Neuron (in vitro differentiated cells): Measurements from ENCODE around the gene GRP.

Experiments used
- H2AFZ ChIP-seq: one replicate; pipeline ENCODE4 v1.6.1; 2013; ENCODE audit warnings: low read depth, mild to moderate bottlenecking, inconsistent platforms, low read length, moderate library complexity
- H3K27me3 ChIP-seq: one replicate; pipeline ENCODE4 v1.6.1; 2013; ENCODE audit warnings: low read length; ENCODE audit not compliant: insufficient read depth
- H3K36me3 ChIP-seq: one replicate; pipeline ENCODE4 v1.6.1; 2013; ENCODE audit warnings: low read length; ENCODE audit not compliant: insufficient read depth
- H3K4me1 ChIP-seq: one replicate; pipeline ENCODE4 v1.6.1; 2013; ENCODE audit warnings: low read length; ENCODE audit not compliant: insufficient read depth
- H3K4me3 ChIP-seq: 2 replicates; pipeline ENCODE4 v1.5.1; 2013; ENCODE audit warnings: mild to moderate bottlenecking, low read length, moderate library complexity
- H3K9me3 ChIP-seq: one replicate; pipeline ENCODE4 v1.6.1; 2013; ENCODE audit warnings: low read length

Gene GRP

DNA sequence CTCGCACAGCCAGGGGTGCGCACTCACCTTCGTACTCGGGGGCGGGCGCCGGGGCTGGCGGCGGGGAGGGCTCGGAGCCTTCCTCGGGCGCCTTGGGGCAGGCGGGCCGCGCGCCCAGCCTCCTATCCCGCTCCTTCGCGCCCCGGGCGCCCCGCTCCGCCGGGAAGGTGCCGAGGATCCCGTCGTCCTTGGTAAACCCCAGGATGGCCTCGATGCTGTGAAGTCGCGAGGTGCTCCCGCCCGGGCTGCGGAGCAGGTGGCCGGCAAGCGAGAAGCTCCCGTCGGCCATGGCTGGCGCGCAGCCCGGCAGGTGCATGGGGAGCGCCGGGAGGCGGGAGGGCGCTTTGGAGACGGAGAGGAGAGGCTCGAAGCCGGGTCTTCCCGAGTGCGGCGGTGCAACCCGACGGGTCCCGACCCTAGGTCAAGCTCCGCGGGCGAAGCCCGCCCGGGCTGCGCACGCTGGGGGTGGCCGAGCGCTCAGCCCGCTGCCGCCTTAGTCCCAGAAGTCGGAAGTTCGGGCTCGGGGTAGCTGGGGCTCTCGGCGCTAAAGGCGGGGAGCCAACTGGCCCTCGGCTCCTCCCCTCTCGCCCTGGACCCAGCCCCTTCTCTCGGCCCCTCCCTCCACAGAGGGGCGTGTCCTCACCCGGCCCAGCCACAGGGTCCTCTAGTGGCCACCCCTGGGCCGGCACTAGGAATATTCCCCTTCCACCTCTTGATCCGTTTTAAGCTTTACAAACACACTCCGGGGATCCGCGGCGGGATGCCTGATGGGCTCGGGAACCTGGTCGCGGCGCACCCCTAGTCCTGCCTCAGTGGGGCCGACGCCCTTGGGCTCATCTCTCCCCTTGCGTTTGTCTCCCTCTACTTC lies 53.2 kb downstream of the GRP start, which contains the start of gene RAX:
Gene RAX, minus strand, starts transcription at position 564 of the 868 bp plus-strand sequence. Its CDS starts 248 bp downstream, at position 316.
- peaks cover 7% of the 10 kb centered on the region for H3K4me1 ChIP-seq
- no peaks in the 10 kb centered on the region for H3K9me3 ChIP-seq

DNA sequence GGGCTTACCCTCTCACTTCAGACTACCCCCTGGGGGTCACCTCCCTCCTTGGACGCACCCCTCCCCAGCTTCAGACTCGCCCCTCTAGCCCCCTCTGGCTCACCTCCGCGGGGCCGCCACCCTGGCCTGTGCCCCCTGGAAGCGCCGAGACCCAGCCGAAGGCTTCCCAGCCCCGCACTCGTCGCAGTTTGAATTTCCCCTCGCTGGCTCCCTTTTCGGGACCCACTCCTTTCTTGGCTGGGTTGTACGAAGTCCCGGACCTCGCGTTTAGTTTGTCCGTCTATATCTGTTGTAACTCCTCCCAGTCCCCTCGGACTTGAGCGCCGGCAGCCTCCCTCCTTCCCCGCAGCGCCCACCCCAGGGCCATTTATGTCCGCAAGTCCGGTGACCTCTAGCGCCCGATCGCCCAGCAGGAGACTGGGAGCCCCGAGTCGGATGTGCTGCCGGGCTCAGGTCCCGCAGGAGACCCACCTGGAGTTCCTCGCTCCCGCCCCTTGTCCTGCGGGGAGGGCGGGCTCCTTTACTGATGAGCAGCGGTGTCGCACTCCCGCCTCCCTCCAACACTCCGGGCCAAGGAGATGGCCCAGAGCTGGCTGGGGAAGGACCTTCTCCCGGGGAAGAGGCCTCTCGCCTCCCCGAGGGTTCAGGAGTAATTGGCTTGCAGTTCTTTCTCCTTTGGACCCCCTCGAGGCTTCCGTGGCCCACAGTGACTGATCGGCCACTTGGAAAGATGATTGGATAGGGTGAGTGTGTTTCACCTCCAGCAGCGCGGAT lies 54.0 kb downstream of the GRP start:
- H3K4me3 ChIP-seq = no peak overlapping the region

More for the DNA sequence above, 53.2 kb downstream of the GRP start, which contains the start of gene RAX:
- H3K36me3 ChIP-seq = no peaks in the 10 kb centered on the region
- H3K27me3 ChIP-seq = peaks cover 93% of the 10 kb centered on the region
- H3K4me3 ChIP-seq = no peak within 1 kb of the TSS
- no peak within 1 kb of the TSS for H2AFZ ChIP-seq

DNA sequence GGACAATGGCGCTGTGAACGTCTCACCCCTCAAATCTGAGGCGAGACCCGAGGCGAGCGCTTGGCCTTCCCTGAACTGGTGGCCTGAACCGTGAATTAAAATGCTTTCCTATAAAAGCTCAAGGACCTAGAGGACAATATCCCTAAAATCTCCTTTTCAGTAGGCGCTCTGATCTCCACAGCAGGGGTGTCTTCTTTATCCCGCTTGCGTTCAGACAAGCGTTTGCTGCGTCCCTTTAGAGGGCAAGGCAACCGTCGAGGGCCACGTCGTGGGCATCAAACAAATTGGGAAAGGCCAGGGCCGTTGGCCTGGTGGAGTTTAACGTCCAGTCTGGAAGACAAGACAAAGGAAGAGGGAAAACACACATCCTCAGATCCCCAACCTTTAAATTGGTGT lies 54.6 kb downstream of the GRP start:
- no peak overlapping the region for H3K4me3 ChIP-seq
- no peak overlapping the region for H2AFZ ChIP-seq
- H3K4me1 ChIP-seq = peaks cover 7% of the 10 kb centered on the region
- no peaks in the 10 kb centered on the region for H3K36me3 ChIP-seq
- H3K9me3 ChIP-seq = no peaks in the 10 kb centered on the region
- peaks cover 92% of the 10 kb centered on the region for H3K27me3 ChIP-seq

More for the DNA sequence above, 54.0 kb downstream of the GRP start:
- Histone ChIP-seq H3K4me1 (peaks cover 7% of the 10 kb centered on the region), H3K9me3 (no peaks in the 10 kb centered on the region), H3K27me3 (peaks cover 93% of the 10 kb centered on the region), H2AFZ (no peak overlapping the region), H3K36me3 (no peaks in the 10 kb centered on the region)

DNA sequence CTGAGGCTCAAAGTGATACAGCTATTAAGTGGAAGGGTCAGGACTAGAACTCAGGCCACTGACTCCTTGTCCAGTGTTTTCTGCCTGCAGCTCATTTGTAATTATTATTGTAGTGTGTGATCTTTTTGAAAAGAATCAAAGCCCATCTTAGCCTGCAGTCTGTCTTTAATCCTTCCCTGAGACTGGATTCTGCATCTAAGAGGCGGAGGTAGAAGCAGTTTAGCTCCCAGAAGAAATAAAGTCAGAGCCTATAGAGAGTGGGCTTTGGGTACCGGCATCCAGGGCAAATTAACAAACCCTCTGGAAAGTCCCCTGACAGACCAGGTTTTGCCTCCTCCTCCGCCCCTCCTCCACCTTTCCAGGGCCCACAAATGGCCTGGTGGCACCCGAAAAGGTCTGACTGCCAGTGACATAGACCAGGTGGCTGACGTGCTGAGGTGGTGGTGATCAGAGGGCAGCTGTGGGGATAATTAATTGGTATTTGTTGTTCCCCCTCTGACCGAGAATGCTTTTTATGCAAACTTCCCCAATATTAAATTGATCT lies 55.5 kb downstream of the GRP start:
- H3K4me3 ChIP-seq = no peak overlapping the region
- peaks cover 93% of the 10 kb centered on the region for H3K27me3 ChIP-seq
- H2AFZ ChIP-seq = no peak overlapping the region
- no peaks in the 10 kb centered on the region for H3K36me3 ChIP-seq
- no peaks in the 10 kb centered on the region for H3K9me3 ChIP-seq
- peaks cover 7% of the 10 kb centered on the region for H3K4me1 ChIP-seq

DNA sequence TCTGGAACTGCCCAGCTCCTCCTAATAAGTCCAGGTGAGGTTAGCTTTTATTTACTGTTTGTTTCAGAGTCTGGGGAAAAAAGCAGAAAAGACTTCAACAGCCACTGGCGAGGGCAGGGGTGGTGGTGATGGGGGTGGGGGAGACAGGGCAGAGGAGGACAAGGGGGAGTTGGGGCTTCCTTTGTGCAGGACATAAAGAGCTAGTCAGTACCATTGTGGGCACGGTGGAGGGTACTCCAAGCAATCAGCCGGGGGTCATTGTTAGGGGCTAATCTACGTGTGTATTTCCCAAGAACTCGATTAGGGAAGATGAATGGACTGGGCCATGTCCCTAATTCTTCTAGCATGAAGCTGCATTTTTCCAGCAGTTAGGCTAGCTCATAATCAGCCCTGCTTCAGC lies 56.1 kb downstream of the GRP start:
- H2AFZ ChIP-seq = no peak overlapping the region
- H3K36me3 ChIP-seq = no peaks in the 10 kb centered on the region
- H3K9me3 ChIP-seq = no peaks in the 10 kb centered on the region
- peaks cover 7% of the 10 kb centered on the region for H3K4me1 ChIP-seq
- peaks cover 91% of the 10 kb centered on the region for H3K27me3 ChIP-seq
- H3K4me3 ChIP-seq = no peak overlapping the region

DNA sequence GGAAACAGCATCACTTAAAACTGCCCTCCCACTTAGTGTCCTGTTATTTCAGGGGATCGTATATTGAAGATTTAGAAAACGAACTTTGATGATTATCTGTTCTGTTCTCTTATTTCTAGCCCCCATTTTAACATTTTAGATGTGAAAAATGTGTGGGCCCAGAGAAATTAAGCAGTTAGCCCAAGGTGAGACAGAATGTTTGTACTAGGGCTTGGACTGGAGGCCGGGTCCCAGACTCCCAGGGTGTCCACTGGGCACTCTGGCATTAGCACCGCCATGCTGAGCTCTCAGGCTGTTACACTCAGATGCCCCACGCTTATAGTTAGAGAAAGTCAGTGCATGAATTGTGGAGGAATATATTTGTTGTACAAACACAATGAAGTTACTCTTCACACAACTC lies 58.8 kb downstream of the GRP start:
- no peak overlapping the region for H3K4me3 ChIP-seq
- H3K36me3 ChIP-seq = no peaks in the 10 kb centered on the region
- peaks cover 80% of the 10 kb centered on the region for H3K27me3 ChIP-seq
- H3K4me1 ChIP-seq = peaks cover 7% of the 10 kb centered on the region
- H3K9me3 ChIP-seq = no peaks in the 10 kb centered on the region
- no peak overlapping the region for H2AFZ ChIP-seq

DNA sequence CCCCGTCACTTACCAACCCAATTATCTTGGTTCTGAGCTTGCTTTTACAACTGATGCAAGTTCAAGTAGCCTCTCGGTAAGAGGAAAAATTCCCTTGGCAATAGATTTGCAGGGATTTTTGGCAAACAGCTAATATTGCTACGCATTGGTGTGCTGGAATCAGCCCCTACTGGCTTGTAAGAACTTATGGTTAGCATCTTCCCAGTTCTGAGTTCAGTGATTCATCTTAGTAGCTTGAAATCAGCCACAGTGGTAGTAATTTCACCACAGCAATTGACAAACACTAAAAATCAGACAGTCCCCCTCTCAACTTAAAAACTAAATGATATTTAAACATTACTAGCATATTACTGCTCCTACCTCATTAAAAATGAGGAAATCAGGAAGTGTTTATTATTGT lies 59.2 kb downstream of the GRP start:
- no peak overlapping the region for H3K4me3 ChIP-seq
- H3K27me3 ChIP-seq = peaks cover 77% of the 10 kb centered on the region
- no peak overlapping the region for H2AFZ ChIP-seq
- no peaks in the 10 kb centered on the region for H3K36me3 ChIP-seq
- H3K4me1 ChIP-seq = peaks cover 7% of the 10 kb centered on the region
- no peaks in the 10 kb centered on the region for H3K9me3 ChIP-seq

DNA sequence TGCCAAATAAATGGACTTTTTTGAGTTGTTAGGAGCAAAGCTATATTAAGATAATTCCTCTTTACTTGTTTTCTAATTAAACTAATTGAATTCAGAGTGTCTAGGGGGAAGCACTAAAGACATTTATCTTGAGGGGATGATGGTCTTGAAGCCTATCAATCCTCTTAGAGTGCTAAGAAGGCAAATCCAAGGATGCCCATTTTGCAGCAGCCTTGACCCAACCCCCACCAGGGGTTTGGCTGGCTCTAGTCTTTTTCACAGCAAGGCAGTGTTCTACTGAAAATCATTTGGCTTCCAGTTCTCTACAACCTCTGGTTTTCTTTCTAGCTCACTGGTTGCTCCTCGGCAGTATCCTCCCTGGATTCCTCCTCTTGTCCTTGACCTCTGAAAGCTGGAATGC lies 59.8 kb downstream of the GRP start:
- H2AFZ ChIP-seq = no peak overlapping the region
- H3K4me3 ChIP-seq = no peak overlapping the region
- H3K27me3 ChIP-seq = peaks cover 74% of the 10 kb centered on the region
- peaks cover 7% of the 10 kb centered on the region for H3K4me1 ChIP-seq
- no peaks in the 10 kb centered on the region for H3K9me3 ChIP-seq
- H3K36me3 ChIP-seq = no peaks in the 10 kb centered on the region
